Measurements from ENCODE around the gene DLST.

DLST gene

DNA sequence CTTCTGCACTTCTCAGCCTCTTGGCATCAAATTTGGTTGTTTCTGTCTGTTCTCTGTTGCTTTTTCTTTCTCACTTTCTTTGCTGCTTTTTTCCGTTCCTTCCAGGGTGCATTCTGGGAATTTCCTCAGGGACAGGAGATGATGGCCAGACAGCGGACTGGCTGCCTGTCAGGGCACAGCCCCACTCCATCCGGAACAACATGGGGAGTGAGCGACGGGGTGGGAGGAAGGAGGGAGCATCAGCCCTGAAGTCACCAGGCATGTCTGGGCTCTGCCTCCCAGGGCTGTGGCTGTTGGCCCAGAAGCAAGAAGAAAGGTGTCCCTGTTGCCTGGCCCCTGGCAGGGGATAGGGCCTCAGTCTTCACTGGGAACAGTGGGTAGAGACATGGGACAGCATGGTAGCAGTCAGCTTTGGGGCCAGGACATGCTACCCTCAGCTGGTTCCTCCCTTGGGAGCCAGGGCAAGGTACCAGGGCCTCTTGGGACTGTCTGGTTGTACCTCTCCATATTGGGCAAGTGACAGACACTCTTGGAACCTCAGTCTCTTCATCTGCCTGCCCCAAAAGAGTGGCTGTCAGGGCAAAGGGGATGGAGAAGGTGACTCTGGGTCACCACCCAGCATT is 65.1 kb downstream of the DLST start:
- no CpG with 5 or more reads among the region's 5 CpGs for WGBS (ENCODE audit: extremely low coverage, insufficient coverage, low lambda C conversion rate)
- H3K4ac ChIP-seq (ENCODE audit: low read depth, low read length) = no peak overlapping the region
- H2AK5ac ChIP-seq (ENCODE audit: low read length) = no peak overlapping the region
- H3K27ac ChIP-seq (ENCODE audit: low read depth, low read length) = no peak overlapping the region
- no peak overlapping the region for H3K4me2 ChIP-seq (ENCODE audit: low read length)
- H2BK120ac ChIP-seq (ENCODE audit: low read depth, low read length) = no peak overlapping the region
- DNase-seq = peak; percentile 43
- H3K79me1 ChIP-seq (ENCODE audit: low read length) = no peaks in the 10 kb centered on the region
- H3K9ac ChIP-seq (ENCODE audit: low read length) = no peak overlapping the region
- H3K79me2 ChIP-seq (ENCODE audit: control insufficient read depth, insufficient read depth, low read length) = no peaks in the 10 kb centered on the region
- no peak overlapping the region for H3K56ac ChIP-seq (ENCODE audit: low read length)
- H3K4me1 ChIP-seq (ENCODE audit: control insufficient read depth, low read depth, low read length) = no peaks in the 10 kb centered on the region
- no peaks in the 10 kb centered on the region for H3K36me3 ChIP-seq (ENCODE audit: control insufficient read depth, insufficient read depth, low read length)
- no peak overlapping the region for H2BK5ac ChIP-seq (ENCODE audit: low read length)
- no peaks in the 10 kb centered on the region for H3K27me3 ChIP-seq (ENCODE audit: insufficient read depth, low read length, poor library complexity)
- H3K4me3 ChIP-seq (ENCODE audit: low read length) = no peak overlapping the region
- H4K8ac ChIP-seq (ENCODE audit: low read depth, low read length) = no peak overlapping the region
- no peak overlapping the region for H3K18ac ChIP-seq (ENCODE audit: low read length)
- H2BK15ac ChIP-seq (replicated peaks; ENCODE audit: low read depth) = no peak overlapping the region
- no peak overlapping the region for H3K23ac ChIP-seq (ENCODE audit: low read length)
- no peak overlapping the region for H4K5ac ChIP-seq (ENCODE audit: low read length)

DNA sequence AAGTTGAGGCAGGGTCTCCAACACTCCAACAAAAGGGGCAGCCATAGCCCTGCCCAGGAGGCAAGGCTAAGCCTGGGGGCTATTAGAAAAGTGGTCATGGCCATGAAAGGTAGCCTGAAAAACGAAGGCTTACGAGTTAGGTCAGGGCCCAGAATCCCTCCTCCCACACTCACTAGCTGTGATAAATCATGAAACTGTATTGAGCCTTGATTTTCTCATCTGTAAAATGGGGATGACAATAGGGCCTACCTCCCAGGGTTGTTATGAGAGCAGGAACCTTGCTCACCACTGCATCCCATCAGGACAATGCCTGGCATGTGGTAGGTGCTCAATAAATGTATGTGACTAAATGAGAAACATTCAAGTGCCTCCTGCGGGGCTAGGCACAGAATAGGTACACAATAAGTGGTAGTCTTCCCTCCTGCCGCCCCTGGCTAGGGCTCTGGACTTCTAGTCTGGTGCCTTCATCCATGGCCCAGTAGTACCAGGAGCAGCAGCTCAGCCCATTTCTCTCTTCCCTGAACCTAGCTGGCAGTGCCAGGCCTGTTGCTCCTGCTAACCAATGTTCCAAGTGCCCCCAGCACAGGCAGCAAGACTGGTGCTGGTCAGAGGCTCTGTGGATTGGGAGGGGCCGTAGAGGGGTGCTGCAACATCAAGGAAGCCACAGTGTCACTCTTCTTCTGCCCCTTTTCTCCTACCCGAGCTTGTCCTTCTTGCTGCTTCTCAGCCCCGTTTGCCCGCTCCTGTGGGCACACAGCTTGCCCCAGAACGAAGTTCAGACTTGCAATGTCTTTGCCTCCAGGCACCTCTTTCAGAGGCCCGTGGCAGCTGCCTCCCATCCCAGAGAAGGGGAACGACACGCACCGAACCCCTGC is 65.9 kb downstream of the DLST start:
- no peaks in the 10 kb centered on the region for H3K36me3 ChIP-seq (ENCODE audit: control insufficient read depth, insufficient read depth, low read length)
- H3K56ac ChIP-seq (ENCODE audit: low read length) = no peak overlapping the region
- H3K79me1 ChIP-seq (ENCODE audit: low read length) = no peaks in the 10 kb centered on the region
- no peaks in the 10 kb centered on the region for H3K27me3 ChIP-seq (ENCODE audit: insufficient read depth, low read length, poor library complexity)
- no peak overlapping the region for H3K23ac ChIP-seq (ENCODE audit: low read length)
- no peak for DNase-seq
- no peak overlapping the region for H2BK5ac ChIP-seq (ENCODE audit: low read length)
- no peak overlapping the region for H3K9ac ChIP-seq (ENCODE audit: low read length)
- no peaks in the 10 kb centered on the region for H3K79me2 ChIP-seq (ENCODE audit: control insufficient read depth, insufficient read depth, low read length)
- H3K4me2 ChIP-seq (ENCODE audit: low read length) = no peak overlapping the region
- H2BK15ac ChIP-seq (replicated peaks; ENCODE audit: low read depth) = no peak overlapping the region
- H3K4me1 ChIP-seq (ENCODE audit: control insufficient read depth, low read depth, low read length) = no peaks in the 10 kb centered on the region
- H2AK5ac ChIP-seq (ENCODE audit: low read length) = no peak overlapping the region
- H3K4me3 ChIP-seq (ENCODE audit: low read length) = no peak overlapping the region
- H4K8ac ChIP-seq (ENCODE audit: low read depth, low read length) = no peak overlapping the region
- H3K4ac ChIP-seq (ENCODE audit: low read depth, low read length) = no peak overlapping the region
- no peak overlapping the region for H3K27ac ChIP-seq (ENCODE audit: low read depth, low read length)
- no peak overlapping the region for H3K18ac ChIP-seq (ENCODE audit: low read length)
- no peak overlapping the region for H4K5ac ChIP-seq (ENCODE audit: low read length)
- no CpG with 5 or more reads among the region's 13 CpGs for WGBS (ENCODE audit: extremely low coverage, insufficient coverage, low lambda C conversion rate)
- no peak overlapping the region for H2BK120ac ChIP-seq (ENCODE audit: low read depth, low read length)

DNA sequence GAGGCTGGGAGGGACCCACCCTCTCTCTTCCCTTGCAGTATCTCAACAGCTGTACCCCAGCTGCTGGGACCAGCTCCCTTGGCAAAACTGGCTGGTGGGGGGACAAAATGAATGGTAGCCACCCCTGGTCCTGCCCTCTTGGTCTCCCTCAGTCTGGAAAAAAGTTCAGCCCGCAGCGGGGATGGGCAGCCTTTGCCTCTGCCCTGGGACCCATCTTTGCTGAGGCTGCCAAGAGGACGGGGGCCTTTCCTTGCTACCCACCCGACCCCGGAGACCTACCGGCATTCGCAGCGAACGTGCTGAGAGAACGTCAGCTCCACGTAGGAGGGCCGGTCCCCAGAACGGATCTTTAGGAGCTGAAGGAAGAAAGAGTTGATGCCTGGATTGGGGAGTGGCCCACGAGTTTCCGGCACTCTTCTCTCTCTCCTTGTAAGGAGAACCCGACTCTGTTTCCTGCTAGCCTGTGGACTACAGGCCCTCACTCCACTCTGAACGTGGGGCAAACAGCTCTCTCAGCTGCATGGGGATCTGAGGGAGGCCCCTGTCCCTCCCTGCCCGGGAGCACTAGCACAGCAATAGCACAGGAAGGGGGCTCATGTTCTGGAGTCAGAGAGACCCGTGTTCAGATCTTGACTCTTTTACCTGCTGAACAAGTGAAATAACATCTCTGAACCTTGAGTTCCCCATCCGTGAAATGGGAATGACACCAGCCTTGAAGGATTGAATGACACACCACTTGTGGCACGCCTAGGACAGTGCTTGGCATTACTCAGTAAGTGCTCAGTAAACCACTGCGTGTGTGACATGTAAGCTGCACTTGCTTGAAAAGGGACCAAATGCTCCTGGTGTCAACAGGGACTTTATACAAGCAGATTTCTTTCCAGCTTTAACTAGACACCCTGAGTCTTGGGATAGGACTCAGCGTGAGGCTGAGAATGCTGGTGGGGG is 66.8 kb downstream of the DLST start:
- Histone ChIP-seq H3K23ac (ENCODE audit: low read length) (no peak overlapping the region), H4K5ac (ENCODE audit: low read length) (no peak overlapping the region)

DNA sequence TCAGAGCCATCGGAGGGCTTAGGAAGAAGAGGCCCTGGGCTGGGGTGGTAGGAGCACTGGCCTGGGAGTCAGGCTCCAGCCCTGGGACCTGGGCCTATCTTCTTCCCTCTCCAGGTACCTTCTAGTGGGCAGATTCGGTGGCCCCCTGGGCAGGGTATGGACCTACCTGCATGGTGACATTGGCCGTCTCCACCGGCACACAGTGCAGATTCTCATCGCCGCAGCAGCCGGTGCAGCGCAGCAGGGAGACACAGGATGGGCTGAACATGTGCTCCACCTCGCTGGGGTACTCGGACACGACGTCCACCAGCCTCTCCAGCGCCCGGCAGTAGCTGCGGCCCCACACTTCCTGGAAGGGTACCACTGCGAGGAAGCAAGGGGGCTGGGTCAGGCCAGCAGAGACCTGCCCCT is 67.5 kb downstream of the DLST start:
- no peak overlapping the region for H4K8ac ChIP-seq (ENCODE audit: low read depth, low read length)
- H3K9ac ChIP-seq (ENCODE audit: low read length) = no peak overlapping the region
- H3K79me1 ChIP-seq (ENCODE audit: low read length) = no peaks in the 10 kb centered on the region
- H3K56ac ChIP-seq (ENCODE audit: low read length) = no peak overlapping the region
- no peak overlapping the region for H3K27ac ChIP-seq (ENCODE audit: low read depth, low read length)
- H3K4me3 ChIP-seq (ENCODE audit: low read length) = no peak overlapping the region
- no peak overlapping the region for H2BK120ac ChIP-seq (ENCODE audit: low read depth, low read length)
- no peak overlapping the region for H3K4ac ChIP-seq (ENCODE audit: low read depth, low read length)
- no peaks in the 10 kb centered on the region for H3K4me1 ChIP-seq (ENCODE audit: control insufficient read depth, low read depth, low read length)
- no peak overlapping the region for H4K5ac ChIP-seq (ENCODE audit: low read length)
- no peaks in the 10 kb centered on the region for H3K79me2 ChIP-seq (ENCODE audit: control insufficient read depth, insufficient read depth, low read length)
- no peak overlapping the region for H2BK15ac ChIP-seq (replicated peaks; ENCODE audit: low read depth)
- no CpG with 5 or more reads among the region's 16 CpGs for WGBS (ENCODE audit: extremely low coverage, insufficient coverage, low lambda C conversion rate)
- H3K36me3 ChIP-seq (ENCODE audit: control insufficient read depth, insufficient read depth, low read length) = no peaks in the 10 kb centered on the region
- H3K18ac ChIP-seq (ENCODE audit: low read length) = no peak overlapping the region
- H2AK5ac ChIP-seq (ENCODE audit: low read length) = no peak overlapping the region
- no peak overlapping the region for H2BK5ac ChIP-seq (ENCODE audit: low read length)
- H3K4me2 ChIP-seq (ENCODE audit: low read length) = no peak overlapping the region
- H3K27me3 ChIP-seq (ENCODE audit: insufficient read depth, low read length, poor library complexity) = no peaks in the 10 kb centered on the region
- H3K23ac ChIP-seq (ENCODE audit: low read length) = no peak overlapping the region
- DNase-seq = no peak

More for the DNA sequence above, 66.8 kb downstream of the DLST start:
- no peak overlapping the region for H3K56ac ChIP-seq (ENCODE audit: low read length)
- no peak overlapping the region for H2AK5ac ChIP-seq (ENCODE audit: low read length)
- no peak overlapping the region for H4K8ac ChIP-seq (ENCODE audit: low read depth, low read length)
- H2BK5ac ChIP-seq (ENCODE audit: low read length) = no peak overlapping the region
- H2BK120ac ChIP-seq (ENCODE audit: low read depth, low read length) = no peak overlapping the region
- WGBS (ENCODE audit: extremely low coverage, insufficient coverage, low lambda C conversion rate) = no CpG with 5 or more reads among the region's 23 CpGs
- no peak for DNase-seq
- H3K36me3 ChIP-seq (ENCODE audit: control insufficient read depth, insufficient read depth, low read length) = no peaks in the 10 kb centered on the region
- no peak overlapping the region for H3K18ac ChIP-seq (ENCODE audit: low read length)
- no peaks in the 10 kb centered on the region for H3K79me2 ChIP-seq (ENCODE audit: control insufficient read depth, insufficient read depth, low read length)
- no peak overlapping the region for H3K4me3 ChIP-seq (ENCODE audit: low read length)
- no peak overlapping the region for H3K9ac ChIP-seq (ENCODE audit: low read length)
- no peaks in the 10 kb centered on the region for H3K27me3 ChIP-seq (ENCODE audit: insufficient read depth, low read length, poor library complexity)
- H3K4me1 ChIP-seq (ENCODE audit: control insufficient read depth, low read depth, low read length) = no peaks in the 10 kb centered on the region
- no peak overlapping the region for H3K27ac ChIP-seq (ENCODE audit: low read depth, low read length)
- H3K4me2 ChIP-seq (ENCODE audit: low read length) = no peak overlapping the region
- no peak overlapping the region for H3K4ac ChIP-seq (ENCODE audit: low read depth, low read length)
- no peaks in the 10 kb centered on the region for H3K79me1 ChIP-seq (ENCODE audit: low read length)
- H2BK15ac ChIP-seq (replicated peaks; ENCODE audit: low read depth) = no peak overlapping the region

DNA sequence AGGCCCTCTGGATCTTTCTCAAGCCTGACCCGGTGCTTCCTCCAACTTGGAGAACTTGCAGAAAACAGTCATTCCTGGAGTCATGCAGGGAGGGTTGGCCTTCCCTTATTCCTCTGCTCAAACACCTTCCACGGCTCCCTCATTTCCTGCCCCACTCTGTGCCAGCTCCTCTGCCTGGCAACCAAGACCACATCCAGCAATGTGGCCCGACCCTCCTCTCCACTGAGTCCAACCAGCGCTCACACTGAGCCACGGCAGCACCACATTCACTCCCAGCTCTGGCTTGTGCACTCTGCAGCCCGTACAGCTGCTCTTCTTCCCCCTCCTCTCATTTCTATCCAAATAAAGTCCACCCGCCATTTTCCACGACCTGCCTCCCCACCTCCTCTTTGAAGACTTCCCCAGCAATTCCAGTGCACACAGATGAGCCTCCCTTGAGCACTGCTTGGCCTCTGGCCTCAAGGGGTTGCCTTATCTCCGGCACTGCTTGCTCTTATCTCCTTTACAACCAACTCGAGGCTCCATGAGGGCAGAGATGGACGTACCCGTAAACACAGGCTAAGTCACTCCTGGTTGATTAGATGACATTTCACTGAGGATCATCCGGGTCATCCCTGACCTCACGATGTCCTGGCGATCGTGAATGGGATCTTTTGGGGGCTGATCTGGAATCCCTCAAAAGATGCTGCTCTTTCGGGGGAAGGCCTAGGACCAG is 68.3 kb downstream of the DLST start:
- Histone ChIP-seq H3K4me2 (ENCODE audit: low read length) (no peak overlapping the region), H2BK15ac (replicated peaks; ENCODE audit: low read depth) (no peak overlapping the region), H3K18ac (ENCODE audit: low read length) (no peak overlapping the region), H3K79me2 (ENCODE audit: control insufficient read depth, insufficient read depth, low read length) (no peaks in the 10 kb centered on the region), H3K9ac (ENCODE audit: low read length) (no peak overlapping the region), H2BK120ac (ENCODE audit: low read depth, low read length) (no peak overlapping the region), H2BK5ac (ENCODE audit: low read length) (no peak overlapping the region), H3K36me3 (ENCODE audit: control insufficient read depth, insufficient read depth, low read length) (no peaks in the 10 kb centered on the region), H3K27me3 (ENCODE audit: insufficient read depth, low read length, poor library complexity) (no peaks in the 10 kb centered on the region), H3K27ac (ENCODE audit: low read depth, low read length) (no peak overlapping the region), H3K79me1 (ENCODE audit: low read length) (no peaks in the 10 kb centered on the region), H3K4me1 (ENCODE audit: control insufficient read depth, low read depth, low read length) (peaks cover 2% of the 10 kb centered on the region), H3K4ac (ENCODE audit: low read depth, low read length) (no peak overlapping the region), H2AK5ac (ENCODE audit: low read length) (no peak overlapping the region), H3K56ac (ENCODE audit: low read length) (no peak overlapping the region), H3K23ac (ENCODE audit: low read length) (no peak overlapping the region), H4K5ac (ENCODE audit: low read length) (no peak overlapping the region), H4K8ac (ENCODE audit: low read depth, low read length) (no peak overlapping the region), H3K4me3 (ENCODE audit: low read length) (no peak overlapping the region)
- no CpG with 5 or more reads among the region's 17 CpGs for WGBS (ENCODE audit: extremely low coverage, insufficient coverage, low lambda C conversion rate)
- DNase-seq = no peak

Measured in mesendoderm (in vitro differentiated cells).